NCI-H2171 (cell line): ENCODE results near the gene GPRIN1.
"Not testable (repeated sequence)": the region's sequence is repeated elsewhere in the genome, so short reads cannot be mapped to it uniquely, and the experiment has no call there.

ENCODE experiments used
- DNase-seq: peaks from one replicate; lab custom pipeline; 2025; lab: John Stamatoyannopoulos, UW

Gene GPRIN1

GRCh38 chr5:176624938-176625337, 15.0 kb upstream of the GPRIN1 start:
- no peak for DNase-seq

- no peak for DNase-seq
Observed at GRCh38 chr5:176624142-176624541, 14.2 kb upstream of the GPRIN1 start.

- no peak for DNase-seq
Observed at GRCh38 chr5:176621661-176622079, 11.7 kb upstream of the GPRIN1 start.

GRCh38 chr5:176620333-176620981, 10.5 kb upstream of the GPRIN1 start:
- no peak for DNase-seq

GRCh38 chr5:176619569-176620332, 9.8 kb upstream of the GPRIN1 start:
- DNase-seq: no peak

- DNase-seq: no peak
Observed at GRCh38 chr5:176619203-176619568, 9.2 kb upstream of the GPRIN1 start.

GRCh38 chr5:176618783-176619182, 8.8 kb upstream of the GPRIN1 start:
- no peak for DNase-seq

- DNase-seq: no peak
Observed at GRCh38 chr5:176616511-176616910, 6.6 kb upstream of the GPRIN1 start.

GRCh38 chr5:176614805-176615478, 5.0 kb upstream of the GPRIN1 start:
- peak; percentile 37 for DNase-seq

GRCh38 chr5:176612855-176613254, 2.9 kb upstream of the GPRIN1 start:
- DNase-seq: no peak

- DNase-seq: no peak
Observed at GRCh38 chr5:176612008-176612407, 2.1 kb upstream of the GPRIN1 start.

- no peak for DNase-seq
Observed at GRCh38 chr5:176611435-176611834, 1.5 kb upstream of the GPRIN1 start.

GRCh38 chr5:176610435-176610773, 448 bp upstream of the GPRIN1 start:
- DNase-seq: peak; percentile 31

- no peak for DNase-seq
Observed at GRCh38 chr5:176608937-176609723, 826 bp downstream of the GPRIN1 start.

- DNase-seq: no peak
Observed at GRCh38 chr5:176608142-176608705, 1.7 kb downstream of the GPRIN1 start.

- no peak for DNase-seq
Observed at GRCh38 chr5:176606875-176607274, 3.1 kb downstream of the GPRIN1 start.

GRCh38 chr5:176606032-176606431, 3.9 kb downstream of the GPRIN1 start:
- no peak for DNase-seq

- DNase-seq: no peak
Observed at GRCh38 chr5:176603091-176603490, 6.9 kb downstream of the GPRIN1 start.

GRCh38 chr5:176601901-176602482, 8.0 kb downstream of the GPRIN1 start:
- no peak for DNase-seq

GRCh38 chr5:176599749-176600430, 10.1 kb downstream of the GPRIN1 start:
- DNase-seq: not testable (repeated sequence)
